OCI-LY7 (cell line): ENCODE data around the gene EMC8. TPM values are rescaled to one million over a fixed set of nuclear protein-coding genes. Genes with fewer than 3 reads are reported as not detected.

ENCODE experiments used
- BruUV-seq: library from RNA; stranded (reverse); fragments of 400-500 nt; replicated peaks from 2 replicates; lab custom pipeline; 2021; lab: Mats Ljungman, UMichigan
- CTCF ChIA-PET: fragments of 300-600 bp; sonication (Branson Sonifier 250); formaldehyde crosslinking; loops from one replicate; lab custom pipeline; 2022; ENCODE audit warnings: antibody characterized with exemption; ENCODE audit not compliant: unreplicated experiment; lab: Charles Lee
- POLR2A ChIA-PET: fragments of 300-600 bp; sonication (Branson Sonifier 250); formaldehyde crosslinking; loops from one replicate; lab custom pipeline; 2022; ENCODE audit warnings: antibody characterized with exemption; lab: Charles Lee
- DNase-seq: peaks from one replicate; pipeline ENCODE4 v3.0.0-alpha.2; 2015; ENCODE audit warnings: low spot score
- H2AFZ ChIP-seq: fragments of 200-600 bp; sonication (generic), shearing (Covaris generic); 2 replicates; pipeline ENCODE4 v1.6.1; 2014; ENCODE audit warnings: mild to moderate bottlenecking, antibody characterized with exemption, low read length, moderate library complexity
- H3K27ac ChIP-seq: fragments of 200-600 bp; sonication (generic); 2 replicates; pipeline ENCODE4 v1.5.1; 2014; ENCODE audit warnings: mixed run types, low read depth, mild to moderate bottlenecking, moderate library complexity, low read length, inconsistent platforms; ENCODE audit not compliant: poor library complexity, severe bottlenecking
- H3K36me3 ChIP-seq: fragments of 200-600 bp; sonication (generic); 2 replicates; pipeline ENCODE4 v1.6.1; 2014; ENCODE audit warnings: mild to moderate bottlenecking, antibody characterized with exemption, low read length, moderate library complexity, mixed read lengths; ENCODE audit not compliant: insufficient read depth
- H3K4me1 ChIP-seq: fragments of 200-600 bp; sonication (generic); 2 replicates; pipeline ENCODE4 v1.5.1; 2014; ENCODE audit warnings: mild to moderate bottlenecking, low read length; ENCODE audit not compliant: insufficient read depth, poor library complexity, severe bottlenecking
- H3K4me2 ChIP-seq: fragments of 200-600 bp; sonication (generic); 2 replicates; pipeline ENCODE4 v1.6.1; 2014; ENCODE audit warnings: mild to moderate bottlenecking, low read length
- H3K4me3 ChIP-seq: fragments of 200-600 bp; sonication (generic); 2 replicates; pipeline ENCODE4 v1.5.1; 2014; ENCODE audit warnings: mild to moderate bottlenecking, low read depth, low read length; ENCODE audit not compliant: poor library complexity, severe bottlenecking
- H3K79me2 ChIP-seq: fragments of 200-600 bp; sonication (generic); 2 replicates; pipeline ENCODE4 v1.6.1; 2016; ENCODE audit warnings: low read depth, mild to moderate bottlenecking, low read length, moderate library complexity, mixed read lengths; ENCODE audit not compliant: insufficient read depth
- H3K9me2 ChIP-seq: fragments of 200-600 bp; sonication (generic); 2 replicates; pipeline ENCODE4 v1.6.1; 2016; ENCODE audit warnings: mild to moderate bottlenecking, low read length, mixed read lengths; ENCODE audit not compliant: insufficient read depth
- H3K9me3 ChIP-seq: fragments of 200-600 bp; sonication (generic); 2 replicates; pipeline ENCODE4 v1.6.1; 2014; ENCODE audit warnings: mild to moderate bottlenecking, mixed run types, low read length, mixed read lengths
- H4K20me1 ChIP-seq: fragments of 200-600 bp; sonication (generic); 2 replicates; pipeline ENCODE4 v1.6.1; 2014; ENCODE audit warnings: mild to moderate bottlenecking, antibody characterized with exemption, low read length, moderate library complexity, mixed read lengths; ENCODE audit not compliant: insufficient read depth
- CTCF ChIP-seq: fragments of 200-600 bp; sonication (generic); conservative IDR thresholded peaks from 2 replicates; pipeline ENCODE4 v1.5.1; 2014; ENCODE audit warnings: mild to moderate bottlenecking, antibody characterized with exemption, low read length, moderate library complexity, mixed read lengths
- EZH2phosphoT487 ChIP-seq: fragments of 200-600 bp; sonication (generic); IDR thresholded peaks from 2 replicates; pipeline ENCODE4 v1.6.1; 2018; ENCODE audit warnings: low read depth, borderline replicate concordance, mild to moderate bottlenecking, mixed run types, antibody characterized with exemption, low read length, moderate library complexity, mixed read lengths
- intact Hi-C: fragments of 100-400 bp; cut with micrococcal nuclease; formaldehyde crosslinking; loops from one replicate; pipeline ENCODE4 v1.10.0; 2022; ENCODE audit not compliant: unreplicated experiment
- total RNA-seq, 2 experiments: library from RNA; depleted of rRNA in 1 of 2; stranded (reverse); fragments of >200 nt in 1 of 2; shearing (Covaris generic) in 1 of 2; gene quantifications; 2 replicates each; pipeline ENCODE4 v1.2.3, GENCODE V29; 2014 to 2022

The EMC8 gene
- total RNA-seq, 2 experiments from 2014 or later, result 47.5 to 54.0 TPM

DNA sequence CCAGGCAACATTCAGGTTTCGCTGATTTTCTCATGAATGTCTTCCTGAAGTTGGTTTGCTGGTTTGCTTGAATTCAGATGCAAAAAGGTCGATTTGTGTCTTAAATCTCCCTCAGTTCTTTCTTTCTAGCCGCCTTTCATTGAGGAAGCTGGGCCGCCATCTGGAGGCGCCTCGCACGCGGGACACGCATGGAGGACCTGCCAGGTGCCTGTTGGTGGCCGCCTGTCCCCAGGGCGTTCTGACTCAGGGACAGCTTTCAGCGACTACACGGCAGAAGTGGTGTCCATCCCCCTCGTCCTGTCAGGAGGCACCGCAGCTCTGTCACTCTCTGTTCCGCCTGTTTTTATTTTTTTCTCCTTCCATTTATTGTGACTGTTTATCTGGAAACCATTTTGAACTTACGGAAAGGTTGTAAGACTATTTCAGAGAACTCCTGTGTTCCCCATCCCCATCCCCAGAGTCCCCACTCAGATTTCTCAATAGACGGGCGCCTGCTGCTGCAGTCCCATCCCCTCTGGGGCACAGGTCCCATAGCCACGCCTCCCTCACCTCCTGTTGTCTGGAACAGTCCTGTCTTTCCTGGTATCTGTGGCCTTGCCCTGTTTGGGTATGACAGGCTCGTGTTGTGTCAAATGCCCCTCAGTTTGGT, 33.4 kb upstream of the EMC8 start:
- Histone ChIP-seq H2AFZ (peak overlapping the region; percentile 18; the same call in 1 of the 2 replicates), H3K4me2 (peak overlapping the region; percentile 7; the same call in 1 of the 2 replicates), H3K4me1 (peaks cover 17% of the 10 kb centered on the region), H4K20me1 (no peaks in the 10 kb centered on the region), H3K79me2 (no peaks in the 10 kb centered on the region), H3K36me3 (no peaks in the 10 kb centered on the region), H3K9me2 (no peaks in the 10 kb centered on the region), H3K4me3 (no peak overlapping the region), H3K27ac (no peak overlapping the region), H3K9me3 (no peaks in the 10 kb centered on the region)
- BruUV-seq, result no TSS peak
- ChIA-PET CTCF (interaction anchor here (0.6 kb wide), 1 partner anchor 21 kb away, joined by 3 read pairs; no protein-coding TSS in a partner anchor), POLR2A (interaction anchor here (0.5 to 1.7 kb wide), 6 partner anchors 11 to 160 kb away, joined by 3 to 7 read pairs (median 4); no protein-coding TSS in a partner anchor)
- TF ChIP-seq CTCF, result peak; percentile 39; the same call in 1 of the 2 replicates
- no peak for TF ChIP-seq EZH2phosphoT487
- intact Hi-C loops, result no loop called here
- DNase-seq, result peak; percentile 69

GRCh38 chr16:85830821-85831220, 31.5 kb upstream of the EMC8 start:
- H3K27ac ChIP-seq, result no peak overlapping the region
- ChIA-PET POLR2A (interaction anchor here (0.6 kb wide), 1 partner anchor 193 kb away, joined by 3 read pairs; no protein-coding TSS in a partner anchor), CTCF (interaction anchor here (0.9 kb wide), 1 partner anchor 10 kb away, joined by 3 read pairs; no protein-coding TSS in a partner anchor)
- H3K9me3 ChIP-seq, result no peaks in the 10 kb centered on the region
- H4K20me1 ChIP-seq, result no peaks in the 10 kb centered on the region
- H3K4me2 ChIP-seq, result no peak overlapping the region
- H3K79me2 ChIP-seq, result no peaks in the 10 kb centered on the region
- no TSS peak for BruUV-seq
- DNase-seq, result no peak
- peaks cover 17% of the 10 kb centered on the region for H3K4me1 ChIP-seq
- no peaks in the 10 kb centered on the region for H3K36me3 ChIP-seq
- no peaks in the 10 kb centered on the region for H3K9me2 ChIP-seq
- intact Hi-C loops, result no loop called here
- TF ChIP-seq EZH2phosphoT487 (no peak), CTCF (no peak)
- H3K4me3 ChIP-seq, result no peak overlapping the region
- H2AFZ ChIP-seq, result no peak overlapping the region
